PFSK-1 (cell line): Measurements from ENCODE around the gene C1QTNF4.

Source experiments
- FOXP2 ChIP-seq: optimal IDR thresholded peaks from 2 replicates; pipeline ENCODE3; 2011; ENCODE audit warnings: borderline replicate concordance, control low read depth, inconsistent platforms; ENCODE audit not compliant: insufficient read depth; ENCODE audit errors: extremely low read length, extremely low read depth
- POLR2AphosphoS5 ChIP-seq: IDR thresholded peaks from 2 replicates; pipeline ENCODE4 v1.6.1; 2012; ENCODE audit warnings: low read depth, mild to moderate bottlenecking, control low read depth, low read length, moderate library complexity
- TAF1 ChIP-seq: IDR thresholded peaks from 2 replicates; pipeline ENCODE4 v1.6.1; 2012; ENCODE audit warnings: low read length, control low read depth, borderline replicate concordance; ENCODE audit not compliant: insufficient read depth
- TF ChIP-seq, protein P1 (sequence below), 2 experiments: IDR thresholded peaks; 2 replicates each; pipeline versions ENCODE4 v1.6.1 to v1.8.0; 2011 to 2012; ENCODE audit warnings: low read depth in 2 of 2, low read length in 2 of 2, control low read depth in 1 of 2, inconsistent platforms in 1 of 2, mild to moderate bottlenecking in 1 of 2, moderate library complexity in 1 of 2; ENCODE audit not compliant: insufficient read depth in 1 of 2

DNA sequence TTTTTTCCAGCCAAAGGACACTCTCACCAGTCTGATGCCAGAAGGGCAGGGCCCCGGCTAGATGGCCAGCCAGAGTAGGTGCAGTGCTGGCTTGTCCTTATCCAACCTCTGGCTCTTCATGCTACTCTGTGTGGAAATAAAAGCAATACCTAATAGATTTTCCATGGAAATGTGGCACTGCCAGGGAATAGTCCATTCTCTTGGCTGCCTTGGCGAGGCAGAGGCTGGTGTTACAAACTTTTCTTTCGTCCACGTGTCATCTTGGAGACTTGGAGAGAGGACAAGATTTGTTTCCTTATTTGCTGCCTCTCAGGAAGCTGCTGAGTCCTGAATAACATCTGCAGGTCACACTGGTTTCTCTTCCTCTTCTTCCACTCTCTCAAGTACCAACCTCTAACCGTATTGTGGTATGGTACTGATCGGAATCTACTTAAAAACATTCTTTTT, 17.2 kb upstream of the C1QTNF4 start:
- no peak for TF ChIP-seq POLR2AphosphoS5
- TF ChIP-seq, protein P1, sequence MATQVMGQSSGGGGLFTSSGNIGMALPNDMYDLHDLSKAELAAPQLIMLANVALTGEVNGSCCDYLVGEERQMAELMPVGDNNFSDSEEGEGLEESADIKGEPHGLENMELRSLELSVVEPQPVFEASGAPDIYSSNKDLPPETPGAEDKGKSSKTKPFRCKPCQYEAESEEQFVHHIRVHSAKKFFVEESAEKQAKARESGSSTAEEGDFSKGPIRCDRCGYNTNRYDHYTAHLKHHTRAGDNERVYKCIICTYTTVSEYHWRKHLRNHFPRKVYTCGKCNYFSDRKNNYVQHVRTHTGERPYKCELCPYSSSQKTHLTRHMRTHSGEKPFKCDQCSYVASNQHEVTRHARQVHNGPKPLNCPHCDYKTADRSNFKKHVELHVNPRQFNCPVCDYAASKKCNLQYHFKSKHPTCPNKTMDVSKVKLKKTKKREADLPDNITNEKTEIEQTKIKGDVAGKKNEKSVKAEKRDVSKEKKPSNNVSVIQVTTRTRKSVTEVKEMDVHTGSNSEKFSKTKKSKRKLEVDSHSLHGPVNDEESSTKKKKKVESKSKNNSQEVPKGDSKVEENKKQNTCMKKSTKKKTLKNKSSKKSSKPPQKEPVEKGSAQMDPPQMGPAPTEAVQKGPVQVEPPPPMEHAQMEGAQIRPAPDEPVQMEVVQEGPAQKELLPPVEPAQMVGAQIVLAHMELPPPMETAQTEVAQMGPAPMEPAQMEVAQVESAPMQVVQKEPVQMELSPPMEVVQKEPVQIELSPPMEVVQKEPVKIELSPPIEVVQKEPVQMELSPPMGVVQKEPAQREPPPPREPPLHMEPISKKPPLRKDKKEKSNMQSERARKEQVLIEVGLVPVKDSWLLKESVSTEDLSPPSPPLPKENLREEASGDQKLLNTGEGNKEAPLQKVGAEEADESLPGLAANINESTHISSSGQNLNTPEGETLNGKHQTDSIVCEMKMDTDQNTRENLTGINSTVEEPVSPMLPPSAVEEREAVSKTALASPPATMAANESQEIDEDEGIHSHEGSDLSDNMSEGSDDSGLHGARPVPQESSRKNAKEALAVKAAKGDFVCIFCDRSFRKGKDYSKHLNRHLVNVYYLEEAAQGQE (IDR thresholded peaks at IDR 0.05; ENCODE audit: insufficient read depth in 1 of 2, low read depth in 2 of 2, low read length in 2 of 2) = no peak
- no peak for TF ChIP-seq TAF1
- no peak for TF ChIP-seq FOXP2
